ENCODE measurements around the gene PLET1.

GRCh38 chr11:112291191-112291590 lies 30.5 kb upstream of the PLET1 start:
- TF ChIP-seq POLR2A (IDR thresholded peaks at IDR 0.05): no peak
- no peak for TF ChIP-seq EP300 (IDR thresholded peaks at IDR 0.05)

Measured in tibial nerve (tissue), 3 donors.